Stomach (tissue), 4 donors: ENCODE data around the gene ZNF462.

ENCODE experiments used
- CTCF ChIP-seq, 7 experiments: fragments of 450-650 bp in 4 of 7; fragments of 200-600 bp in 3 of 7; sonication (generic) in 3 of 7; IDR thresholded peaks; one replicate each; pipeline ENCODE4 v1.5.1; 2016 to 2019; ENCODE audit warnings: antibody characterized with exemption in 7 of 7, control low read depth in 2 of 7, mild to moderate bottlenecking in 1 of 7
- EP300 ChIP-seq: sonication (generic); formaldehyde crosslinking; IDR thresholded peaks from one replicate; pipeline ENCODE4 v1.6.1; 2017; ENCODE audit warnings: antibody characterized with exemption
- POLR2A ChIP-seq, 4 donors: fragments of 450-650 bp; IDR thresholded peaks; one replicate each; pipeline ENCODE4 v1.6.1; 2016; ENCODE audit warnings: antibody characterized with exemption in 4 of 4, control low read depth in 2 of 4, mild to moderate bottlenecking in 1 of 4, moderate library complexity in 1 of 4

- TF ChIP-seq POLR2A (IDR thresholded peaks at IDR 0.05) (no peak), CTCF (IDR thresholded peaks at IDR 0.05) (no peak), EP300 (no peak)
Measured at GRCh38 chr9:106954558-106954957, 91.6 kb downstream of the ZNF462 start.
